PC-3 (cell line): ENCODE measurements around the gene DPM2. TPM values are rescaled to one million over a fixed set of nuclear protein-coding genes. Genes with fewer than 3 reads are reported as not detected.

Experiments used
- ATAC-seq: fragments of 200-7000 bp; cut with Tn5 transposase; 2 replicates; pipeline ENCODE4 v1.9.1; 2020; ENCODE audit warnings: mild to moderate bottlenecking, moderate library complexity
- BruUV-seq: library from RNA; stranded (reverse); fragments of 400-500 nt; replicated peaks from 2 replicates; lab custom pipeline; 2021; lab: Mats Ljungman, UMichigan
- CTCF ChIA-PET: fragments of 300-600 bp; sonication (Branson Sonifier 250); formaldehyde crosslinking; loops from one replicate; lab custom pipeline; 2022; ENCODE audit warnings: antibody characterized with exemption; lab: Charles Lee
- POLR2A ChIA-PET: fragments of 300-600 bp; sonication (Branson Sonifier 250); formaldehyde crosslinking; loops from one replicate; lab custom pipeline; 2022; ENCODE audit warnings: antibody characterized with exemption; ENCODE audit not compliant: unreplicated experiment; lab: Charles Lee
- DNase-seq: peaks from one replicate; pipeline ENCODE4 v3.0.0-alpha.2; 2015
- H2AFZ ChIP-seq: fragments of 300-600 bp; sonication (generic); 2 replicates; pipeline ENCODE4 v1.6.0; 2016; ENCODE audit warnings: antibody characterized with exemption, low read length
- H3F3A ChIP-seq: fragments of 300-600 bp; sonication (generic); one replicate; pipeline ENCODE4 v1.6.0; 2017; ENCODE audit warnings: antibody characterized with exemption, low read length, control low read depth, mild to moderate bottlenecking; ENCODE audit not compliant: unreplicated experiment
- H3K27ac ChIP-seq: fragments of 300-600 bp; sonication (generic); 2 replicates; pipeline ENCODE4 v1.5.1; 2016; ENCODE audit warnings: mild to moderate bottlenecking, low read length
- H3K27me3 ChIP-seq: fragments of 300-600 bp; sonication (generic); 2 replicates; pipeline ENCODE4 v1.6.1; 2016; ENCODE audit warnings: low read length, mixed read lengths
- H3K36me3 ChIP-seq: fragments of 300-600 bp; sonication (generic); 2 replicates; pipeline ENCODE4 v1.6.1; 2016; ENCODE audit warnings: low read depth, mixed run types, low read length, mixed read lengths
- H3K4me1 ChIP-seq: fragments of 300-600 bp; sonication (generic); 2 replicates; pipeline ENCODE4 v1.5.1; 2016; ENCODE audit warnings: low read length; ENCODE audit not compliant: insufficient read depth
- H3K4me2 ChIP-seq: fragments of 300-600 bp; sonication (generic); 2 replicates; pipeline ENCODE4 v1.6.0; 2016; ENCODE audit warnings: low read length
- H3K4me3 ChIP-seq: fragments of 300-600 bp; sonication (generic); 2 replicates; pipeline ENCODE4 v1.5.1; 2016; ENCODE audit warnings: mild to moderate bottlenecking, low read length, mixed read lengths
- H3K79me2 ChIP-seq: fragments of 300-600 bp; sonication (generic); 2 replicates; pipeline ENCODE4 v1.6.1; 2017; ENCODE audit warnings: low read length, mixed read lengths
- H3K9ac ChIP-seq: fragments of 300-600 bp; sonication (generic); 2 replicates; pipeline ENCODE4 v1.6.0; 2016; ENCODE audit warnings: mild to moderate bottlenecking, low read length
- H3K9me2 ChIP-seq: fragments of 300-600 bp; sonication (generic); replicated peaks from 2 replicates; pipeline ENCODE4 v1.6.1; 2016; ENCODE audit warnings: mixed run types, low read length, mixed read lengths
- H3K9me3 ChIP-seq: fragments of 300-600 bp; sonication (generic); 2 replicates; pipeline ENCODE4 v1.6.1; 2016; ENCODE audit warnings: low read length, mixed read lengths
- H4K20me1 ChIP-seq: fragments of 300-600 bp; sonication (generic); 2 replicates; pipeline ENCODE4 v1.6.1; 2016; ENCODE audit warnings: low read length, mixed read lengths
- CTCF ChIP-seq: fragments of 300-600 bp; sonication (generic); conservative IDR thresholded peaks from 2 replicates; pipeline ENCODE4 v1.5.1; 2017; ENCODE audit warnings: antibody characterized with exemption, low read depth, mild to moderate bottlenecking, low read length
- EZH2 ChIP-seq: fragments of 300-600 bp; sonication (generic); IDR thresholded peaks from one replicate; pipeline ENCODE4 v1.6.1; 2017; ENCODE audit warnings: antibody characterized with exemption, mild to moderate bottlenecking, low read length; ENCODE audit not compliant: unreplicated experiment
- EZH2phosphoT487 ChIP-seq: fragments of 300-600 bp; sonication (generic); IDR thresholded peaks from 2 replicates; pipeline ENCODE4 v1.6.1; 2018; ENCODE audit warnings: mild to moderate bottlenecking, antibody characterized with exemption, low read length, borderline replicate concordance
- intact Hi-C: fragments of 100-400 bp; cut with micrococcal nuclease; formaldehyde crosslinking; loops from 2 replicates; pipeline ENCODE4 v1.9.0; 2023
- total RNA-seq: library from RNA; depleted of rRNA; stranded (reverse); fragments of >200 nt; gene quantifications from 2 replicates; pipeline ENCODE4 v1.2.3, GENCODE V29; 2014

The DPM2 gene
- total RNA-seq, 1 experiment from 2014 or later: 33.0 TPM

GRCh38 chr9:127929625-127929979, 8.1 kb downstream of the DPM2 start:
- Histone ChIP-seq H3K79me2 (0 out of 2 replicates have a peak, but pooled peaks cover 1% of the 10 kb centered on the region), H3K4me2 (no peak overlapping the region), H3K27me3 (no peaks in the 10 kb centered on the region), H4K20me1 (no peaks in the 10 kb centered on the region), H3K4me3 (no peak overlapping the region), H2AFZ (no peak overlapping the region), H3K4me1 (peaks cover 25% of the 10 kb centered on the region), H3K9me2 (no peaks in the 10 kb centered on the region), H3F3A (no peaks in the 10 kb centered on the region), H3K36me3 (no peaks in the 10 kb centered on the region), H3K9me3 (no peaks in the 10 kb centered on the region), H3K9ac (no peak overlapping the region), H3K27ac (no peak overlapping the region)
- DNase-seq (no peak), ATAC-seq (no peak)
- intact Hi-C loops: no loop called here
- ChIA-PET POLR2A (no interaction called here), CTCF (no interaction called here)
- TF ChIP-seq CTCF (no peak), EZH2 (no peak)
- no TSS peak for BruUV-seq

GRCh38 chr9:127928676-127929624, 8.7 kb downstream of the DPM2 start:
- H3F3A ChIP-seq: no peaks in the 10 kb centered on the region
- POLR2A ChIA-PET: no interaction called here
- no peaks in the 10 kb centered on the region for H3K27me3 ChIP-seq
- no peaks in the 10 kb centered on the region for H4K20me1 ChIP-seq
- no peak overlapping the region for H3K27ac ChIP-seq
- peak overlapping the region; percentile 80; the same call in 1 of the 2 replicates for H3K4me2 ChIP-seq
- CTCF ChIA-PET: interaction anchor here (0.6 kb wide), 1 partner anchor 154 kb away, joined by 4 read pairs; no protein-coding TSS in a partner anchor
- DNase-seq (no peak), ATAC-seq (no peak)
- no peak for TF ChIP-seq EZH2phosphoT487
- no peak for TF ChIP-seq EZH2
- no peak overlapping the region; the same call in 1 of the 2 replicates for H2AFZ ChIP-seq
- H3K9me3 ChIP-seq: no peaks in the 10 kb centered on the region
- H3K4me1 ChIP-seq: peaks cover 27% of the 10 kb centered on the region
- H3K79me2 ChIP-seq: no peaks in the 10 kb centered on the region
- no peaks in the 10 kb centered on the region for H3K9me2 ChIP-seq
- BruUV-seq: no TSS peak
- no peak overlapping the region for H3K4me3 ChIP-seq
- no peak overlapping the region for H3K9ac ChIP-seq
- intact Hi-C loops: no loop called here
- no peaks in the 10 kb centered on the region for H3K36me3 ChIP-seq

- peak; percentile 30 for DNase-seq
- Histone ChIP-seq H3K4me1 (peaks cover 35% of the 10 kb centered on the region), H4K20me1 (no peaks in the 10 kb centered on the region), H3K4me2 (peak overlapping the region; percentile 80), H3K9ac (0 out of 2 replicates have a peak overlapping the region, but pooled peaks have one; percentile 14), H3K9me2 (no peaks in the 10 kb centered on the region), H2AFZ (peak overlapping the region; percentile 48; the same call in 1 of the 2 replicates), H3K79me2 (no peaks in the 10 kb centered on the region), H3K4me3 (peak overlapping the region; percentile 52; the same call in 1 of the 2 replicates), H3K27me3 (no peaks in the 10 kb centered on the region), H3K27ac (no peak overlapping the region; the same call in 1 of the 2 replicates), H3F3A (no peaks in the 10 kb centered on the region), H3K9me3 (no peaks in the 10 kb centered on the region), H3K36me3 (no peaks in the 10 kb centered on the region)
- TF ChIP-seq EZH2 (no peak), EZH2phosphoT487 (no peak), CTCF (no peak)
- ChIA-PET CTCF (no interaction called here), POLR2A (interaction anchor here (0.6 kb wide), 1 partner anchor 11 kb away, joined by 11 read pairs; the partner anchor contains the start of gene ST6GALNAC4)
- ATAC-seq: peak; percentile 57
- no TSS peak for BruUV-seq
- intact Hi-C loops: no loop called here
Measured at GRCh38 chr9:127927988-127928675, 9.5 kb downstream of the DPM2 start.
